ENCODE measurements around the gene HGS. TPM values are rescaled to one million over a fixed set of nuclear protein-coding genes. Genes with fewer than 3 reads are reported as not detected.

The HGS gene
- total RNA-seq, 1 experiment from 2014 or later, result 187 TPM

GRCh38 chr17:81648013-81648706 lies 35.7 kb upstream of the HGS start:
- Histone ChIP-seq H3K9me3 (ENCODE audit: low read depth, low read length, poor library complexity, severe bottlenecking) (no peaks in the 10 kb centered on the region), H3K4me1 (ENCODE audit: insufficient read depth, low read length, poor library complexity, severe bottlenecking) (no peaks in the 10 kb centered on the region), H3K27me3 (replicated peaks; ENCODE audit: insufficient read depth, low read depth, low read length, poor library complexity) (peaks cover 6% of the 10 kb centered on the region), H3K4me3 (ENCODE audit: low read depth, low read length, poor library complexity, severe bottlenecking) (no peak overlapping the region), H3K36me3 (ENCODE audit: insufficient read depth, low read length, poor library complexity, severe bottlenecking) (no peaks in the 10 kb centered on the region), H3K27ac (ENCODE audit: low read depth, low read length, poor library complexity, severe bottlenecking) (no peak overlapping the region)
- intact Hi-C loops (cut with micrococcal nuclease; ENCODE audit: unreplicated experiment), result no loop called here
- ChIA-PET CTCF (no interaction called here), POLR2A (ENCODE audit: low non-redundant PET) (interaction anchor here (0.6 kb wide), 1 partner anchor 12 kb away, joined by 3 read pairs; no protein-coding TSS in a partner anchor)
- TF ChIP-seq EZH2 (IDR thresholded peaks at IDR 0.05; ENCODE audit: borderline replicate concordance, low read depth, low read length, poor library complexity, severe bottlenecking), result no peak
- no peak for TF ChIP-seq CTCF (conservative IDR thresholded peaks at IDR 0.05; ENCODE audit: low read depth, low read length)
- BruUV-seq (replicated peaks), result no TSS peak
- no peak for DNase-seq (ENCODE audit: low spot score)

- BruUV-seq (replicated peaks), result no TSS peak
- Histone ChIP-seq H3K4me3 (ENCODE audit: low read depth, low read length, poor library complexity, severe bottlenecking) (no peak overlapping the region), H3K4me1 (ENCODE audit: insufficient read depth, low read length, poor library complexity, severe bottlenecking) (no peaks in the 10 kb centered on the region), H3K27ac (ENCODE audit: low read depth, low read length, poor library complexity, severe bottlenecking) (no peak overlapping the region), H3K27me3 (replicated peaks; ENCODE audit: insufficient read depth, low read depth, low read length, poor library complexity) (peaks cover 6% of the 10 kb centered on the region), H3K36me3 (ENCODE audit: insufficient read depth, low read length, poor library complexity, severe bottlenecking) (no peaks in the 10 kb centered on the region), H3K9me3 (ENCODE audit: low read depth, low read length, poor library complexity, severe bottlenecking) (no peaks in the 10 kb centered on the region)
- CTCF ChIA-PET, result no interaction called here
- POLR2A ChIA-PET (ENCODE audit: low non-redundant PET), result interaction anchor here (0.6 kb wide), 1 partner anchor 12 kb away, joined by 3 read pairs; no protein-coding TSS in a partner anchor
- TF ChIP-seq CTCF (conservative IDR thresholded peaks at IDR 0.05; ENCODE audit: low read depth, low read length) (no peak), EZH2 (IDR thresholded peaks at IDR 0.05; ENCODE audit: borderline replicate concordance, low read depth, low read length, poor library complexity, severe bottlenecking) (no peak)
- intact Hi-C loops (cut with micrococcal nuclease; ENCODE audit: unreplicated experiment), result no loop called here
- DNase-seq (ENCODE audit: low spot score), result no peak
Observed at GRCh38 chr17:81648707-81649085, 35.1 kb upstream of the HGS start.

- POLR2A ChIA-PET (ENCODE audit: low non-redundant PET), result no interaction called here
- H3K9me3 ChIP-seq (ENCODE audit: low read depth, low read length, poor library complexity, severe bottlenecking), result no peaks in the 10 kb centered on the region
- H3K27ac ChIP-seq (ENCODE audit: low read depth, low read length, poor library complexity, severe bottlenecking), result no peak overlapping the region
- H3K27me3 ChIP-seq (replicated peaks; ENCODE audit: insufficient read depth, low read depth, low read length, poor library complexity), result peaks cover 6% of the 10 kb centered on the region
- H3K36me3 ChIP-seq (ENCODE audit: insufficient read depth, low read length, poor library complexity, severe bottlenecking), result no peaks in the 10 kb centered on the region
- DNase-seq (ENCODE audit: low spot score), result no peak
- no peak overlapping the region for H3K4me3 ChIP-seq (ENCODE audit: low read depth, low read length, poor library complexity, severe bottlenecking)
- TF ChIP-seq CTCF (conservative IDR thresholded peaks at IDR 0.05; ENCODE audit: low read depth, low read length) (no peak), EZH2 (IDR thresholded peaks at IDR 0.05; ENCODE audit: borderline replicate concordance, low read depth, low read length, poor library complexity, severe bottlenecking) (no peak)
- no peaks in the 10 kb centered on the region for H3K4me1 ChIP-seq (ENCODE audit: insufficient read depth, low read length, poor library complexity, severe bottlenecking)
- CTCF ChIA-PET, result no interaction called here
- intact Hi-C loops (cut with micrococcal nuclease; ENCODE audit: unreplicated experiment), result no loop called here
- no TSS peak for BruUV-seq (replicated peaks)
Observed at GRCh38 chr17:81650951-81651350, 32.9 kb upstream of the HGS start.

Data from A673 (cell line).